RWPE1 (cell line): Measurements from ENCODE around the gene PDIA5.
A peak's percentile ranks its signal among the peaks of the same experiment; 100 is the strongest.
"Not testable (repeated sequence)": the region's sequence is repeated elsewhere in the genome, so short reads cannot be mapped to it uniquely, and the experiment has no call there.

Experiments used
- CTCF ChIA-PET: fragments of 350-600 bp; sonication (Branson Sonifier 250); formaldehyde crosslinking; extraction: SDS; loops from one replicate; lab custom pipeline; 2021; lab: Yijun Ruan, JAX
- POLR2A ChIA-PET: fragments of 400-600 bp; formaldehyde crosslinking; extraction: SDS; loops from one replicate; lab custom pipeline; 2020; ENCODE audit warnings: antibody characterized with exemption; ENCODE audit not compliant: low non-redundant PET; lab: Yijun Ruan, JAX
- DNase-seq: peaks from one replicate; pipeline ENCODE4 v3.0.0; 2012; ENCODE audit warnings: low spot score
- H3K27ac ChIP-seq: fragments of 450-650 bp; 2 replicates; pipeline ENCODE4 v1.5.1; 2017
- TF ChIP-seq, protein P1 (sequence below): fragments of 450-650 bp; conservative IDR thresholded peaks from 2 replicates; pipeline ENCODE4 v1.5.1; 2017; ENCODE audit warnings: low read depth, mild to moderate bottlenecking

The PDIA5 gene

GRCh38 chr3:123151251-123151705 is 84.5 kb downstream of the PDIA5 start:
- ChIA-PET CTCF (no interaction called here), POLR2A (no interaction called here)
- TF ChIP-seq, protein P1, sequence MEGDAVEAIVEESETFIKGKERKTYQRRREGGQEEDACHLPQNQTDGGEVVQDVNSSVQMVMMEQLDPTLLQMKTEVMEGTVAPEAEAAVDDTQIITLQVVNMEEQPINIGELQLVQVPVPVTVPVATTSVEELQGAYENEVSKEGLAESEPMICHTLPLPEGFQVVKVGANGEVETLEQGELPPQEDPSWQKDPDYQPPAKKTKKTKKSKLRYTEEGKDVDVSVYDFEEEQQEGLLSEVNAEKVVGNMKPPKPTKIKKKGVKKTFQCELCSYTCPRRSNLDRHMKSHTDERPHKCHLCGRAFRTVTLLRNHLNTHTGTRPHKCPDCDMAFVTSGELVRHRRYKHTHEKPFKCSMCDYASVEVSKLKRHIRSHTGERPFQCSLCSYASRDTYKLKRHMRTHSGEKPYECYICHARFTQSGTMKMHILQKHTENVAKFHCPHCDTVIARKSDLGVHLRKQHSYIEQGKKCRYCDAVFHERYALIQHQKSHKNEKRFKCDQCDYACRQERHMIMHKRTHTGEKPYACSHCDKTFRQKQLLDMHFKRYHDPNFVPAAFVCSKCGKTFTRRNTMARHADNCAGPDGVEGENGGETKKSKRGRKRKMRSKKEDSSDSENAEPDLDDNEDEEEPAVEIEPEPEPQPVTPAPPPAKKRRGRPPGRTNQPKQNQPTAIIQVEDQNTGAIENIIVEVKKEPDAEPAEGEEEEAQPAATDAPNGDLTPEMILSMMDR, result no peak
- DNase-seq, result no peak
- peak overlapping the region; percentile 36 for H3K27ac ChIP-seq

DNA sequence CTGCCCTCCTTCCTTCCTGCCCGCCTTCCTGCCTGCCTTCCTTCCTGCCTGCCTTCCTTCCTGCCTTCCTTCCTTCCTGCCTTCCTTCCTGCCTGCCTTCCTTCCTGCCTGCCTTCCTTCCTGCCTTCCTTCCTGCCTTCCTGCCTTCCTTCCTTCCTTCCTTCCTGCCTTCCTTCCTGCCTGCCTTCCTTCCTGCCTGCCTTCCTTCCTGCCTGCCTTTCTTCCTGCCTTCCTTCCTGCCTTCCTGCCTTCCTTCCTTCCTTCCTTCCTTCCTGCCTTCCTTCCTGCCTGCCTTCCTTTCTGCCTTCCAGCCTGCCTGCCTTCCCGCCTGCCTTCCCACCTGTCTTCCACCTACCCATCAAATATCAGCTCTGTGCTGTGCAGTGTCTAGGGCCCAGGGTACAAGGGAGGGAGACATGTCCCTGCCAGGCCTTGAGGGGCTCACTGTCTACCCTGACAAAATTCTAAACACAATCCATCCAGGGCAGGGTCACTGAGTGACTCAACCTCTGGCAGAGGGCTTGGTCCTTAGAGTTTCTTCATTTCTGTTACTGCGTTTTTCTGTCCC is 85.1 kb downstream of the PDIA5 start:
- POLR2A ChIA-PET, H3K27ac ChIP-seq, CTCF ChIA-PET, DNase-seq: not testable (repeated sequence)

DNA sequence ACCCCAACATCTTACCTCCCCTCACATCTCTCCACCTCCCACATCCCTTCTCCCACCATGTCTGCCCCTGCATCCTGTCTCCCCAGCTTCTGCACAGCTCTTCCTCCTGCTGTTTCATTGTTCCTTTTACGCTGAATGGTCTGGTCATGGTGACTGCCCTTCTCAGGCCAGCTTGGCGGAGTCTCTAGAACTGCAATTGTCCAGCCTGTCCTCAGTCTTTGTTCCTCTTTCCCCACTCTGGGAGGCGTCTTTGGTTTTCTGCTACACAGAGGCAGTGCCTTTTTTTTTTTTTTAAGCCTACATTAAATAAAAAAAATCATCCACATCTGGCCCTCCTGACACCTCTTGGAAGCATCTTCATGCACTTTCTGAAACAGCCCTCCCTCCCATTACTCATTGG is 85.9 kb downstream of the PDIA5 start:
- H3K27ac ChIP-seq, result no peak overlapping the region
- ChIA-PET POLR2A (no interaction called here), CTCF (no interaction called here)
- no peak for DNase-seq
- TF ChIP-seq, protein P1, result no peak

DNA sequence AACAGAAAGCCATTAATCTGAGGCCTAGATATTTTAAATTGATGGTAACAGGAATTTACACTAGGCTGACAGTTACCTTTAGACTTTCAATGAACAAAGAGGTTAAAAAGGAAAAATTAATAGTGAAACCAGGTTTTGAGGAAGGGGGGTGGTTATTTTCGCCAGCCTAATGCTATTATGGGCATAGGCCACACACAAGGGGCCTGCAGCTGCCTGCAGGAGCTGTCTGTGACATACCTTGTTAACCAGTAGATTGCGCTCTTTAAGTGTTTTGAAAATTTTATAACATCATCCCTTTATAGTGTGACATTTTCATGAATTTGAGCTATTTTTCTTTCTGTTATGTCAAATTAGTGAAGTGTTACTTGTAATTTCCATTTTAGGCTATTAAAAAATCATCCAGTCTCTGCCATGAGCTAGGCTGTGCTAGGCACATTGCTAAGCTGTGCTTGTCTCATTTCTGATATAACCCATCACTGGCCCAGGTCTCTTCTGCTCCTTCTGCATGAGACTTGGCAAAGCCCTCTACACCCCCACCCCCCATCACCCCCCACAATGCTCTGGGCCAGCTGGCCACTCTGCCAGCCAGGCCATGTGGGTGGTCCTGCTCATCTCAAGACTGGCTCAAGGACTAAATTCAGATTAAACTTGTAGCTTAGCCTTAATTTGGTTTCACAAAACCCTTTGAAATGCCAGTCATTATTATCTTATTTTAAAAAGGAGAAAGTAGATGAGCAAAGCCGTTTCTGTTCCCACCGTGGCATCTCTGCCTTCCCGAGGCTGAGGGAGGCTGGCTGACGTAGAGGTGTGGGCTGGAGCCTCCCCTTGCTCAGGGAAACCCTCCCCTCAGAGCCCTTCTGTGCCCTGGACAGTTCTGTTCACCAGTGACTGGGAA is 86.5 kb downstream of the PDIA5 start:
- TF ChIP-seq, protein P1, result no peak
- CTCF ChIA-PET, result no interaction called here
- no peak for DNase-seq
- POLR2A ChIA-PET, result no interaction called here
- H3K27ac ChIP-seq, result no peak overlapping the region

DNA sequence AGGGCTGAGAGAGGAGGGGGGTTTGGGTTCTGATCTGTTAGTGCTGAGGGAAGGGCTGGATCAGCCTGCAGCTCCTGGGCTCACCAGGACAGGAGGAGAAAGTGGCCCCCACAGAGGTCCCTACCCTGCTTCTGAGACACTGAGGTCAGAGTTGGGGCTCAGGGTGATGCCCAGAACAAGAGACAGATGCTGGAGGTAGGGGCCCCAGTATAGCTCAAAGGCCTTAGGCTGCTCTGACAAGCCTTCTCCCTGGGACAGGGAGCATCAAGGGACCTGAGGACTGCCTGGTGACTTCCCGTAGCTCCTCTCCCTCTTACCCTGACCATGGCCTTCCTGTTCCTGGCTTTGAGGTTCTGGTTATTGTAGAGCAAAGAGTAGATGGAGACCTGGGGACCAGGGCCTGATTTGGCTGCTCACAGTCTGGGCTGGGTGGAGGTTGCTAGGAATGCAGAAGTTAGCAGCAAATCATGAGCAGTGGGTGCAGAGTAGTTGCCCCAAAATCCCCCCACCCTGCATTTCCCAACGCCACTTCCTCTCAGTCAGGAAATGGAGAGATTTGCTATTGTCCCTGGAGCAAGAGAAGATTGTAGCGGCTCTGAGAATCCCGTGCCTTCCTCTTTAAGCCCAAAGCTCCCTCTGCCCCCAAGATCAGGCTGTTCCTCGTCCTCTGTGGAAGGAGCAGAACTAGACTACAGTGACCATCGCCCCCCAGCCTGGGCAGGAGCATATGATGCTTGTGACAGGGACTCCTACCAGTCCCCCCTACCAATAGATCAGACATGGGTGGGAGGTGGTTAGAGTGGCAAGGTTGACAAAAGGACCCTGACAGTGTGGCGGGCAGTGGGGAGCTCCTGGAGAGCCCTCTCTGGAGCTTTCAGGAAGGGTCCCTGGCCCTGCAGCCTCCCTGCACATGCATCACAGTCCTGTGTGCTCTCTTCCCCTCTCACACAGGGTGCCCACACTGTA is 87.5 kb downstream of the PDIA5 start:
- H3K27ac ChIP-seq, result no peak overlapping the region
- no peak for DNase-seq
- ChIA-PET POLR2A (no interaction called here), CTCF (no interaction called here)
- TF ChIP-seq, protein P1, result no peak

- TF ChIP-seq, protein P1, result no peak
- no peak overlapping the region for H3K27ac ChIP-seq
- DNase-seq, result no peak
- POLR2A ChIA-PET, result no interaction called here
- CTCF ChIA-PET, result no interaction called here
Measured at GRCh38 chr3:123155471-123156011, 88.7 kb downstream of the PDIA5 start.
